ENCODE data around the gene FAAH.
A peak's percentile ranks its signal among the peaks of the same experiment; 100 is the strongest.

Gene FAAH

GRCh38 chr1:46401154-46401913, 7.2 kb downstream of the FAAH start:
- Histone ChIP-seq H3K9me3 (no peaks in the 10 kb centered on the region), H3K27ac (peak overlapping the region; percentile 7), H3K4me1 (ENCODE audit: control insufficient read depth in 1 of 2, insufficient read depth in 1 of 2, low read depth in 1 of 2, low read length in 1 of 2) (peaks cover 21 to 41% of the 10 kb centered on the region in 2 experiments), H3K36me3 (no peaks in the 10 kb centered on the region), H3K4me3 (ENCODE audit: low read depth in 1 of 2, low read length in 1 of 2) (no peak overlapping the region), H3K27me3 (no peaks in the 10 kb centered on the region)
- no peak for TF ChIP-seq CTCF (IDR thresholded peaks at IDR 0.05)

- H3K4me3 ChIP-seq (ENCODE audit: low read depth in 1 of 2, low read length in 1 of 2): no peak overlapping the region
Observed at GRCh38 chr1:46401964-46402626, 8.0 kb downstream of the FAAH start.

GRCh38 chr1:46403916-46404315, 9.8 kb downstream of the FAAH start:
- Histone ChIP-seq H3K36me3 (peaks cover 10% of the 10 kb centered on the region), H3K4me3 (ENCODE audit: low read depth in 1 of 2, low read length in 1 of 2) (no peak overlapping the region), H3K9me3 (no peaks in the 10 kb centered on the region), H3K4me1 (ENCODE audit: control insufficient read depth in 1 of 2, insufficient read depth in 1 of 2, low read depth in 1 of 2, low read length in 1 of 2) (peaks cover 21 to 44% of the 10 kb centered on the region in 2 experiments), H3K27ac (no peak overlapping the region), H3K27me3 (no peaks in the 10 kb centered on the region)
- TF ChIP-seq CTCF (IDR thresholded peaks at IDR 0.05): no peak

More at GRCh38 chr1:46401964-46402626, 8.0 kb downstream of the FAAH start:
- TF ChIP-seq CTCF (IDR thresholded peaks at IDR 0.05): no peak
- Histone ChIP-seq H3K4me1 (ENCODE audit: control insufficient read depth in 1 of 2, insufficient read depth in 1 of 2, low read depth in 1 of 2, low read length in 1 of 2) (peaks cover 21 to 44% of the 10 kb centered on the region in 2 experiments), H3K36me3 (no peaks in the 10 kb centered on the region), H3K27me3 (no peaks in the 10 kb centered on the region), H3K27ac (peak overlapping the region; percentile 42), H3K9me3 (no peaks in the 10 kb centered on the region)

GRCh38 chr1:46404482-46405196, 10.5 kb downstream of the FAAH start:
- Histone ChIP-seq H3K27me3 (no peaks in the 10 kb centered on the region), H3K9me3 (no peaks in the 10 kb centered on the region), H3K27ac (peak overlapping the region; percentile 60), H3K4me1 (ENCODE audit: control insufficient read depth in 1 of 2, insufficient read depth in 1 of 2, low read depth in 1 of 2, low read length in 1 of 2) (peaks cover 21 to 44% of the 10 kb centered on the region in 2 experiments), H3K4me3 (ENCODE audit: low read depth in 1 of 2, low read length in 1 of 2) (no peak overlapping the region), H3K36me3 (peaks cover 11% of the 10 kb centered on the region)
- TF ChIP-seq CTCF (IDR thresholded peaks at IDR 0.05): no peak

- Histone ChIP-seq H3K27ac (peak overlapping the region; percentile 60), H3K4me3 (ENCODE audit: low read depth in 1 of 2, low read length in 1 of 2) (no peak overlapping the region), H3K27me3 (no peaks in the 10 kb centered on the region), H3K9me3 (no peaks in the 10 kb centered on the region), H3K4me1 (ENCODE audit: control insufficient read depth in 1 of 2, insufficient read depth in 1 of 2, low read depth in 1 of 2, low read length in 1 of 2) (peaks cover 21 to 42% of the 10 kb centered on the region in 2 experiments), H3K36me3 (peaks cover 11% of the 10 kb centered on the region)
- no peak for TF ChIP-seq CTCF (IDR thresholded peaks at IDR 0.05)
Observed at GRCh38 chr1:46405197-46405555, 11.1 kb downstream of the FAAH start.

Measured in neutrophil (primary cell).